HG03196 (cell line): ENCODE data around the gene ST6GALNAC1.

ENCODE experiments used
- ATAC-seq: cut with Tn5 transposase; IDR thresholded peaks from one replicate; pipeline ENCODE4 v1.9.1; 2021; ENCODE audit not compliant: unreplicated experiment

ST6GALNAC1 gene

DNA sequence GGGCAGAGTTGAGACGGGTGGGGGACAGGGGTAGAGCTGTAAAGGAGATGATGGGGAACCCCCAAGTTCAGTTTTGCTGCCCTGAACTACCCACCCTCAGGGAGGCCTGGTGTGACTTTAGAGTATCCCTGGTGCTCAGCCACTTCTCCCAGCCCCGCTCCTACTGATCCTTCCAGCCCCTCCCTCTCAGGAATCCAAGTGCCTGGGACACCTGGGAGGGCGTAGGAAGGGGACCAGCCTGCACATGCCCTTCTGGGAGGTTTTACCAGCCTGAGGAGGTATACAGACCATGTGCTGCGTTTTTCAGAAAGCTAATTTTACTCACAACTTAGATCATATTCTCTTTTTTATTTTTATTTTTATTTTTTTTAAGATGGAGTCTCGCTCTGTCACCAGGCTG is 62.0 kb downstream of the ST6GALNAC1 start:
- ATAC-seq = no peak

GRCh38 chr17:76579281-76579680 is 64.3 kb downstream of the ST6GALNAC1 start:
- no peak for ATAC-seq

DNA sequence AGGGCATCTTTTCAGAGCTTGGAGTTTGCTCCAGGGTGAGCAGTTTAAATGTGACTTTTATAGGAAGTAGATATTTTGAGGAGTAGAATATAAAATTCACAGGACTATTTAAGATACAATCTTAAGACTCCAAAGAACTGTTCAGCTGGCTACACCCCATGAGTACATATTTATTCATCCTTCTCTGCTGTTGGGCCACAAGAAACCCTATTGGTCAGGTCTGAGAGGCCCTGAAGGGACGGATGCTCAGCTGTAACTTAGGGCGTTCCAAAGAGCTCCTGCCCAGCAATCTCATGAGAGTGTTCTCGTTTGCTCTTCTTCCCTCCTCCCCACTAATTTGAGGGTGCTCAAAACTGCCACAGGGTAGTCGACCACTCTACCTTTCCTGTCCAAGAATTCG is 65.2 kb downstream of the ST6GALNAC1 start:
- ATAC-seq = no peak

GRCh38 chr17:76577876-76578275 is 65.7 kb downstream of the ST6GALNAC1 start:
- ATAC-seq = no peak

GRCh38 chr17:76576189-76576588 is 67.4 kb downstream of the ST6GALNAC1 start:
- ATAC-seq = no peak

DNA sequence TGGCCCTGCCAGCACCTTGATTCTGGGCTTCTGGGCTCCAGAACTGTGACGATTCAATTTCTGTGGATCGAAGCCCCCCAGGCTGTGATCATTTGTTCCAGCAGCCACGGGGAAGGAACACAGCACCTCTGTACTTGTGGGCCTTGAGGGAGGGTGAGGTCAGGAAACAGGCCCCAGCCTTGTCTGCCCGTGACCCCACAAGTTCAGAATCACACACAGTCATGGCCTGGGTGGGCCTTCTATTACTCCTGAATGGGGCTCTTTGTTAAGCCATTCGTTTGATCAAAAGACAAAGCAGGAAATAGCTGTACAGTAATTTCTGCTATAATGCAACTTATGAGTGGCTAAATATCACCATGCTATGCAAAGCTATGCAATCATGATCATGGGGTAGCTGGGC is 68.0 kb downstream of the ST6GALNAC1 start:
- ATAC-seq = no peak
